WTC11 (cell line): ENCODE measurements around the gene TRABD. TPM values are rescaled to one million over a fixed set of nuclear protein-coding genes. Genes with fewer than 3 reads are reported as not detected.

Source experiments
- ATAC-seq: fragments of 200-7000 bp; cut with Tn5 transposase; 2 replicates; pipeline ENCODE4 v1.10.0; 2021; ENCODE audit warnings: mild to moderate bottlenecking, moderate library complexity
- CTCF ChIA-PET: fragments of 300-600 bp; sonication (Branson Sonifier 250); formaldehyde crosslinking; loops from one replicate; lab custom pipeline; 2021; ENCODE audit warnings: antibody characterized with exemption; lab: Charles Lee
- POLR2A ChIA-PET: fragments of 350-600 bp; sonication (Branson Sonifier 250); formaldehyde crosslinking; loops from one replicate; lab custom pipeline; 2021; ENCODE audit warnings: antibody characterized with exemption; lab: Charles Lee
- DNase-seq: peaks from one replicate; pipeline ENCODE4 v3.0.0; 2021; ENCODE audit warnings: low spot score
- H3K27ac Mint-ChIP-seq: 2 replicates; pipeline ENCODE4 v1.8.0; 2021; ENCODE audit warnings: mixed read lengths
- H3K27me3 Mint-ChIP-seq: 2 replicates; pipeline ENCODE4 v1.8.0; 2021; ENCODE audit warnings: low read depth, mild to moderate bottlenecking, moderate library complexity, mixed read lengths
- H3K36me3 Mint-ChIP-seq: 2 replicates; pipeline ENCODE4 v1.8.0; 2021; ENCODE audit warnings: mixed read lengths
- H3K4me1 Mint-ChIP-seq: 2 replicates; pipeline ENCODE4 v1.8.0; 2022; ENCODE audit warnings: mixed read lengths
- H3K4me3 Mint-ChIP-seq: 2 replicates; pipeline ENCODE4 v1.8.0; 2021; ENCODE audit warnings: mild to moderate bottlenecking, moderate library complexity, mixed read lengths
- H3K9me3 Mint-ChIP-seq: 2 replicates; pipeline ENCODE4 v1.8.0; 2021; ENCODE audit warnings: mixed read lengths
- ESRRA ChIP-seq: sonication (generic); formaldehyde crosslinking; IDR thresholded peaks from 2 replicates; pipeline ENCODE4 v1.8.1; 2022; ENCODE audit warnings: mild to moderate bottlenecking, missing genetic modification reagents, borderline replicate concordance
- ETV6 ChIP-seq: sonication (generic); formaldehyde crosslinking; IDR thresholded peaks from 2 replicates; pipeline ENCODE4 v1.8.1; 2022; ENCODE audit warnings: mild to moderate bottlenecking, missing genetic modification reagents
- FOXK1 ChIP-seq: sonication (generic); formaldehyde crosslinking; IDR thresholded peaks from 2 replicates; pipeline ENCODE4 v1.8.0; 2022; ENCODE audit warnings: mild to moderate bottlenecking, moderate library complexity, missing genetic modification reagents
- NFYB ChIP-seq: sonication (generic); formaldehyde crosslinking; conservative IDR thresholded peaks from 2 replicates; pipeline ENCODE4 v1.8.0; 2022; ENCODE audit warnings: low read depth, missing genetic modification reagents
- NR1H2 ChIP-seq: sonication (generic); formaldehyde crosslinking; IDR thresholded peaks from 2 replicates; pipeline ENCODE4 v1.9.0; 2021; ENCODE audit warnings: mild to moderate bottlenecking, moderate library complexity, missing genetic modification reagents
- SP1 ChIP-seq: sonication (generic); formaldehyde crosslinking; conservative IDR thresholded peaks from 2 replicates; pipeline ENCODE4 v1.8.1; 2022; ENCODE audit warnings: missing genetic modification reagents
- TEAD1 ChIP-seq: sonication (generic); formaldehyde crosslinking; IDR thresholded peaks from 2 replicates; pipeline ENCODE4 v1.8.0; 2022; ENCODE audit warnings: mild to moderate bottlenecking, missing genetic modification reagents
- ZNF121 ChIP-seq: sonication (generic); formaldehyde crosslinking; IDR thresholded peaks from 2 replicates; pipeline ENCODE4 v1.8.0; 2023; ENCODE audit warnings: missing genetic modification reagents
- ZNF317 ChIP-seq: sonication (generic); formaldehyde crosslinking; IDR thresholded peaks from 2 replicates; pipeline ENCODE4 v1.8.1; 2023; ENCODE audit warnings: low read depth, mild to moderate bottlenecking, moderate library complexity, missing genetic modification reagents, borderline replicate concordance
- total RNA-seq: library from RNA; stranded (reverse); gene quantifications from 3 replicates; pipeline ENCODE4 v1.2.3, GENCODE V29; 2021
- TF ChIP-seq, protein P1 (sequence below): sonication (generic); formaldehyde crosslinking; IDR thresholded peaks from 2 replicates; pipeline ENCODE4 v1.8.0; 2022; ENCODE audit warnings: mild to moderate bottlenecking, missing genetic modification reagents
- TF ChIP-seq, protein P2 (sequence below): sonication (generic); formaldehyde crosslinking; IDR thresholded peaks from 2 replicates; pipeline ENCODE4 v1.8.0; 2022; ENCODE audit warnings: mild to moderate bottlenecking, missing genetic modification reagents
- TF ChIP-seq, protein P3 (sequence below): sonication (generic); formaldehyde crosslinking; IDR thresholded peaks from 2 replicates; pipeline ENCODE4 v1.8.0; 2023; ENCODE audit warnings: mild to moderate bottlenecking, missing genetic modification reagents
- TF ChIP-seq, protein P4 (sequence below): sonication (generic); formaldehyde crosslinking; IDR thresholded peaks from 2 replicates; pipeline ENCODE4 v1.8.1; 2023; ENCODE audit warnings: mild to moderate bottlenecking, moderate library complexity, missing genetic modification reagents
- TF ChIP-seq, protein P5 (sequence below): sonication (generic); formaldehyde crosslinking; IDR thresholded peaks from 2 replicates; pipeline ENCODE4 v1.8.1; 2022; ENCODE audit warnings: mild to moderate bottlenecking, missing genetic modification reagents, moderate library complexity, borderline replicate concordance
- TF ChIP-seq, protein P6 (sequence below): sonication (generic); formaldehyde crosslinking; IDR thresholded peaks from 2 replicates; pipeline ENCODE4 v1.8.1; 2022; ENCODE audit warnings: missing genetic modification reagents, borderline replicate concordance

TRABD gene
- total RNA-seq, 1 experiment from 2014 or later = 90.4 TPM

DNA sequence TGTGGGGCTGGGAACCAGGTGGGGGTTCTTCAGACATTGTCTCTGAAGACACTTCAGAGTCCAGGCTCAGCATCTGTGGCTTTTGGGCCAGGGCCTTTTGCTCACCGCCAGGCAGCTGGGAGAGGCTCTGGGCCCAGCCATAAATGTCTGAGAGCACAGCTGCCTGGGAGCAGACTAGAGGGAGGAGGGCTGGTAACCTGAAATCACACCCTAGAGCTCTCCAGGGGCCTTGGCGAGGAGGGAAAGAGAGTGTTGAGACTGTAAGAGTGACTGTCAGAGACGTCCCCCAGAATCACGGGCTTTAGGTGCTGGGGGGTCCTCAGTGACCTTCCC is 4.1 kb downstream of the TRABD start:
- peaks cover 16% of the 10 kb centered on the region for H3K4me1 Mint-ChIP-seq
- no peaks in the 10 kb centered on the region for H3K9me3 Mint-ChIP-seq
- H3K36me3 Mint-ChIP-seq = no peaks in the 10 kb centered on the region; the same call in 1 of the 2 replicates
- no peaks in the 10 kb centered on the region; the same call in 1 of the 2 replicates for H3K27me3 Mint-ChIP-seq
- H3K27ac Mint-ChIP-seq = peak overlapping the region; percentile 90
- TF ChIP-seq FOXK1 (CRISPR knock-in tag) (no peak), ZNF317 (CRISPR knock-in tag) (no peak), NR1H2 (CRISPR knock-in tag) (no peak)
- TF ChIP-seq, protein P1, sequence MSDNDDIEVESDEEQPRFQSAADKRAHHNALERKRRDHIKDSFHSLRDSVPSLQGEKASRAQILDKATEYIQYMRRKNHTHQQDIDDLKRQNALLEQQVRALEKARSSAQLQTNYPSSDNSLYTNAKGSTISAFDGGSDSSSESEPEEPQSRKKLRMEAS (CRISPR knock-in tag) = no peak
- H3K4me3 Mint-ChIP-seq = peak overlapping the region; percentile 12; the same call in 1 of the 2 replicates
- ATAC-seq = no peak
- CTCF ChIA-PET = interaction anchor here (1.0 to 2.3 kb wide), 9 partner anchors 8 to 159 kb away, joined by 3 to 14 read pairs (median 4); partner anchors contain the start of gene PANX2
- no peak for DNase-seq
- POLR2A ChIA-PET = interaction anchor here (1.3 kb wide), 1 partner anchor 17 kb away, joined by 3 read pairs; no protein-coding TSS in a partner anchor

DNA sequence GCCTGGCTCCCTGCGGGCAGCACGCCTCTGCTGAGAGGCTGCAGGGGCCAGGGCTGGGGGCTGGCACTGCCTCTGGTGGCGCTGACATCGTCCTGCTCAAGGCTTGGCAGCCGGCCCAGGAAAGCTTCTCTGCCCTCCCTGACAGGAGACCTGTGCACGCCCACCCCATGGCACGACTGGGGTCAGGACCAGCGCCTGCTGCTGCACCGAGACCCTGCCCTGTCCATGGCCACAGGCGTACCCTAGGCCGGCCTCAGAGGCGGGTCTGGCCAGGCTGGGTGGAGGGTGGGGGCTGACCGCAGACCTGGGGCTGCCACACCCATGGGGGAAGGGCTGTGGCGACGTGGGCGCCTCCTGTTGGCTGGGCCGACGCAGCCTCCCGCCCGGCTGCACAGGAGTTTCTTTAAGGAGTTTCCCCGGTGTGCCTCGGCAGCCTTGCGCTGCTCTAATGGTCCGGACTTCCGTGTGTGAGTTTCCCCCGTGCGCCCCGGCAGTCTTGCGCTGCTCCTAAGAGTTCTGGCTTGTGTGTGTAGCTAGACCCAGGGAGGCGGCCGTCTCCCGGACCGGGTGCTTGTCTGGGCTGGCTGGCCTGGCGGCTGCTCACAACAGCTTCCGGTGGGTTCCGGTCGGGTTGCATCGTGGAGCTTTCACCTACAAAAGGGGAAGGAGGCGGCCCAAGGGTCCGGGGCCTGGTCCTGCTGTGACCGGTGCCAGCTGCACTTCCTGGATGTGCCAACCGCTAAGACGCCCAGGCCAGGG is 4.6 kb downstream of the TRABD start:
- Mint-ChIP-seq H3K4me3 (peak overlapping the region; percentile 55), H3K36me3 (no peaks in the 10 kb centered on the region; the same call in 1 of the 2 replicates), H3K4me1 (peaks cover 16% of the 10 kb centered on the region), H3K27me3 (no peaks in the 10 kb centered on the region; the same call in 1 of the 2 replicates), H3K27ac (no peak overlapping the region), H3K9me3 (no peaks in the 10 kb centered on the region)
- TF ChIP-seq SP1 (CRISPR knock-in tag) (peak; percentile 66), ESRRA (no peak), ETV6 (0 out of 2 replicates have a peak, but pooled peaks have one; percentile 30), NFYB (CRISPR knock-in tag) (0 out of 2 replicates have a peak, but pooled peaks have one; percentile 7), TEAD1 (CRISPR knock-in tag) (peak; percentile 23; the same call in 1 of the 2 replicates), ZNF121 (CRISPR knock-in tag) (0 out of 2 replicates have a peak, but pooled peaks have one; percentile 30)
- TF ChIP-seq, protein P2, sequence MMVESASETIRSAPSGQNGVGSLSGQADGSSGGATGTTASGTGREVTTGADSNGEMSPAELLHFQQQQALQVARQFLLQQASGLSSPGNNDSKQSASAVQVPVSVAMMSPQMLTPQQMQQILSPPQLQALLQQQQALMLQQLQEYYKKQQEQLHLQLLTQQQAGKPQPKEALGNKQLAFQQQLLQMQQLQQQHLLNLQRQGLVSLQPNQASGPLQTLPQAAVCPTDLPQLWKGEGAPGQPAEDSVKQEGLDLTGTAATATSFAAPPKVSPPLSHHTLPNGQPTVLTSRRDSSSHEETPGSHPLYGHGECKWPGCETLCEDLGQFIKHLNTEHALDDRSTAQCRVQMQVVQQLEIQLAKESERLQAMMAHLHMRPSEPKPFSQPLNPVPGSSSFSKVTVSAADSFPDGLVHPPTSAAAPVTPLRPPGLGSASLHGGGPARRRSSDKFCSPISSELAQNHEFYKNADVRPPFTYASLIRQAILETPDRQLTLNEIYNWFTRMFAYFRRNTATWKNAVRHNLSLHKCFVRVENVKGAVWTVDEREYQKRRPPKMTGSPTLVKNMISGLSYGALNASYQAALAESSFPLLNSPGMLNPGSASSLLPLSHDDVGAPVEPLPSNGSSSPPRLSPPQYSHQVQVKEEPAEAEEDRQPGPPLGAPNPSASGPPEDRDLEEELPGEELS (CRISPR knock-in tag) = 0 out of 2 replicates have a peak, but pooled peaks have one; percentile 20
- TF ChIP-seq, protein P3, sequence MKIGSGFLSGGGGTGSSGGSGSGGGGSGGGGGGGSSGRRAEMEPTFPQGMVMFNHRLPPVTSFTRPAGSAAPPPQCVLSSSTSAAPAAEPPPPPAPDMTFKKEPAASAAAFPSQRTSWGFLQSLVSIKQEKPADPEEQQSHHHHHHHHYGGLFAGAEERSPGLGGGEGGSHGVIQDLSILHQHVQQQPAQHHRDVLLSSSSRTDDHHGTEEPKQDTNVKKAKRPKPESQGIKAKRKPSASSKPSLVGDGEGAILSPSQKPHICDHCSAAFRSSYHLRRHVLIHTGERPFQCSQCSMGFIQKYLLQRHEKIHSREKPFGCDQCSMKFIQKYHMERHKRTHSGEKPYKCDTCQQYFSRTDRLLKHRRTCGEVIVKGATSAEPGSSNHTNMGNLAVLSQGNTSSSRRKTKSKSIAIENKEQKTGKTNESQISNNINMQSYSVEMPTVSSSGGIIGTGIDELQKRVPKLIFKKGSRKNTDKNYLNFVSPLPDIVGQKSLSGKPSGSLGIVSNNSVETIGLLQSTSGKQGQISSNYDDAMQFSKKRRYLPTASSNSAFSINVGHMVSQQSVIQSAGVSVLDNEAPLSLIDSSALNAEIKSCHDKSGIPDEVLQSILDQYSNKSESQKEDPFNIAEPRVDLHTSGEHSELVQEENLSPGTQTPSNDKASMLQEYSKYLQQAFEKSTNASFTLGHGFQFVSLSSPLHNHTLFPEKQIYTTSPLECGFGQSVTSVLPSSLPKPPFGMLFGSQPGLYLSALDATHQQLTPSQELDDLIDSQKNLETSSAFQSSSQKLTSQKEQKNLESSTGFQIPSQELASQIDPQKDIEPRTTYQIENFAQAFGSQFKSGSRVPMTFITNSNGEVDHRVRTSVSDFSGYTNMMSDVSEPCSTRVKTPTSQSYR = 0 out of 2 replicates have a peak, but pooled peaks have one; percentile 51
- TF ChIP-seq, protein P4, sequence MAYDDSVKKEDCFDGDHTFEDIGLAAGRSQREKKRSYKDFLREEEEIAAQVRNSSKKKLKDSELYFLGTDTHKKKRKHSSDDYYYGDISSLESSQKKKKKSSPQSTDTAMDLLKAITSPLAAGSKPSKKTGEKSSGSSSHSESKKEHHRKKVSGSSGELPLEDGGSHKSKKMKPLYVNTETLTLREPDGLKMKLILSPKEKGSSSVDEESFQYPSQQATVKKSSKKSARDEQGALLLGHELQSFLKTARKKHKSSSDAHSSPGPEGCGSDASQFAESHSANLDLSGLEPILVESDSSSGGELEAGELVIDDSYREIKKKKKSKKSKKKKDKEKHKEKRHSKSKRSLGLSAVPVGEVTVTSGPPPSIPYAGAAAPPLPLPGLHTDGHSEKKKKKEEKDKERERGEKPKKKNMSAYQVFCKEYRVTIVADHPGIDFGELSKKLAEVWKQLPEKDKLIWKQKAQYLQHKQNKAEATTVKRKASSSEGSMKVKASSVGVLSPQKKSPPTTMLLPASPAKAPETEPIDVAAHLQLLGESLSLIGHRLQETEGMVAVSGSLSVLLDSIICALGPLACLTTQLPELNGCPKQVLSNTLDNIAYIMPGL (CRISPR knock-in tag) = no peak
- TF ChIP-seq, protein P5, sequence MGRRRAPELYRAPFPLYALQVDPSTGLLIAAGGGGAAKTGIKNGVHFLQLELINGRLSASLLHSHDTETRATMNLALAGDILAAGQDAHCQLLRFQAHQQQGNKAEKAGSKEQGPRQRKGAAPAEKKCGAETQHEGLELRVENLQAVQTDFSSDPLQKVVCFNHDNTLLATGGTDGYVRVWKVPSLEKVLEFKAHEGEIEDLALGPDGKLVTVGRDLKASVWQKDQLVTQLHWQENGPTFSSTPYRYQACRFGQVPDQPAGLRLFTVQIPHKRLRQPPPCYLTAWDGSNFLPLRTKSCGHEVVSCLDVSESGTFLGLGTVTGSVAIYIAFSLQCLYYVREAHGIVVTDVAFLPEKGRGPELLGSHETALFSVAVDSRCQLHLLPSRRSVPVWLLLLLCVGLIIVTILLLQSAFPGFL = no peak
- TF ChIP-seq, protein P1 (CRISPR knock-in tag) = 0 out of 2 replicates have a peak, but pooled peaks have one; percentile 47
- TF ChIP-seq, protein P6, sequence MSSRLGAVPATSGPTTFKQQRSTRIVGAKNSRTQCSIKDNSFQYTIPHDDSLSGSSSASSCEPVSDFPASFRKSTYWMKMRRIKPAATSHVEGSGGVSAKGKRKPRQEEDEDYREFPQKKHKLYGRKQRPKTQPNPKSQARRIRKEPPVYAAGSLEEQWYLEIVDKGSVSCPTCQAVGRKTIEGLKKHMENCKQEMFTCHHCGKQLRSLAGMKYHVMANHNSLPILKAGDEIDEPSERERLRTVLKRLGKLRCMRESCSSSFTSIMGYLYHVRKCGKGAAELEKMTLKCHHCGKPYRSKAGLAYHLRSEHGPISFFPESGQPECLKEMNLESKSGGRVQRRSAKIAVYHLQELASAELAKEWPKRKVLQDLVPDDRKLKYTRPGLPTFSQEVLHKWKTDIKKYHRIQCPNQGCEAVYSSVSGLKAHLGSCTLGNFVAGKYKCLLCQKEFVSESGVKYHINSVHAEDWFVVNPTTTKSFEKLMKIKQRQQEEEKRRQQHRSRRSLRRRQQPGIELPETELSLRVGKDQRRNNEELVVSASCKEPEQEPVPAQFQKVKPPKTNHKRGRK = no peak
- POLR2A ChIA-PET = interaction anchor here (1.3 kb wide), 1 partner anchor 16 kb away, joined by 3 read pairs; no protein-coding TSS in a partner anchor
- peak; percentile 64 for ATAC-seq
- CTCF ChIA-PET = interaction anchor here (1.0 to 2.3 kb wide), 12 partner anchors 9 to 160 kb away, joined by 3 to 14 read pairs (median 4); partner anchors contain the start of gene PANX2
- DNase-seq = peak; percentile 68
